ENCODE data around the gene SAXO1. TPM values are rescaled to one million over a fixed set of nuclear protein-coding genes. Genes with fewer than 3 reads are reported as not detected.

Gene SAXO1
- total RNA-seq, 1 experiment from 2014 or later = not detected

GRCh38 chr9:18989097-18989496, 43.9 kb downstream of the SAXO1 start:
- Histone ChIP-seq H3K27me3 (ENCODE audit: control insufficient read depth, insufficient read depth, low read length) (no peaks in the 10 kb centered on the region), H3K4me3 (ENCODE audit: low read depth in 2 of 2, low read length in 2 of 2) (no peak overlapping the region), H3K4me1 (ENCODE audit: control insufficient read depth, insufficient read depth, low read length) (no peaks in the 10 kb centered on the region), H3K27ac (ENCODE audit: low read length) (no peak overlapping the region), H3K36me3 (ENCODE audit: control insufficient read depth, insufficient read depth, low read length) (no peaks in the 10 kb centered on the region), H3K9me3 (ENCODE audit: control insufficient read depth, insufficient read depth, low read depth, low read length) (no peaks in the 10 kb centered on the region)
- ATAC-seq (no peak), DNase-seq (ENCODE audit: low read depth, low spot score) (no peak)
- intact Hi-C loops (cut with micrococcal nuclease; ENCODE audit: unreplicated experiment) = no loop called here
- BruUV-seq (replicated peaks) = no TSS peak
- TF ChIP-seq CTCF (IDR thresholded peaks at IDR 0.05) = no peak
- TF ChIP-seq TCF7L2 (IDR thresholded peaks at IDR 0.05; ENCODE audit: low read depth, low read length) = no peak
- no peak for TF ChIP-seq POLR2AphosphoS5 (IDR thresholded peaks at IDR 0.05; ENCODE audit: low read depth, low read length)
- TF ChIP-seq REST (IDR thresholded peaks at IDR 0.05; ENCODE audit: insufficient read depth in 1 of 2, low read depth in 2 of 2, low read length in 1 of 2) = no peak
- no peak for TF ChIP-seq SIN3A (IDR thresholded peaks at IDR 0.05; ENCODE audit: borderline replicate concordance, insufficient read depth, low read depth, low read length)
- in situ Hi-C loops (cut with HindIII; ENCODE audit: low pct_unique_long_range_greater_than_20kb, low sequenced_read_pairs) = no loop called here
- POLR2A ChIA-PET = no interaction called here
- CTCF ChIA-PET = no interaction called here

GRCh38 chr9:18988003-18988402, 45.0 kb downstream of the SAXO1 start:
- intact Hi-C loops (cut with micrococcal nuclease; ENCODE audit: unreplicated experiment) (no loop called here), in situ Hi-C loops (cut with HindIII; ENCODE audit: low pct_unique_long_range_greater_than_20kb, low sequenced_read_pairs) (no loop called here)
- no peaks in the 10 kb centered on the region for H3K4me1 ChIP-seq (ENCODE audit: control insufficient read depth, insufficient read depth, low read length)
- H3K27me3 ChIP-seq (ENCODE audit: control insufficient read depth, insufficient read depth, low read length) = no peaks in the 10 kb centered on the region
- no peak overlapping the region for H3K4me3 ChIP-seq (ENCODE audit: low read depth in 2 of 2, low read length in 2 of 2)
- ATAC-seq (no peak), DNase-seq (ENCODE audit: low read depth, low spot score) (no peak)
- TF ChIP-seq TCF7L2 (IDR thresholded peaks at IDR 0.05; ENCODE audit: low read depth, low read length) (no peak), CTCF (IDR thresholded peaks at IDR 0.05) (no peak), REST (IDR thresholded peaks at IDR 0.05; ENCODE audit: insufficient read depth in 1 of 2, low read depth in 2 of 2, low read length in 1 of 2) (no peak), POLR2AphosphoS5 (IDR thresholded peaks at IDR 0.05; ENCODE audit: low read depth, low read length) (no peak), SIN3A (IDR thresholded peaks at IDR 0.05; ENCODE audit: borderline replicate concordance, insufficient read depth, low read depth, low read length) (no peak)
- BruUV-seq (replicated peaks) = no TSS peak
- POLR2A ChIA-PET = no interaction called here
- CTCF ChIA-PET = no interaction called here
- H3K9me3 ChIP-seq (ENCODE audit: control insufficient read depth, insufficient read depth, low read depth, low read length) = no peaks in the 10 kb centered on the region
- no peaks in the 10 kb centered on the region for H3K36me3 ChIP-seq (ENCODE audit: control insufficient read depth, insufficient read depth, low read length)
- no peak overlapping the region for H3K27ac ChIP-seq (ENCODE audit: low read length)
